ENCODE data around the gene PLXDC1. TPM values are rescaled to one million over a fixed set of nuclear protein-coding genes. Genes with fewer than 3 reads are reported as not detected.

PLXDC1 gene
- total and polyA plus RNA-seq, 10 donors, result 2.9 to 11.2 (median 4.5) TPM

GRCh38 chr17:39113871-39114270 lies 37.6 kb downstream of the PLXDC1 start:
- Histone ChIP-seq H3K36me3 (no peaks in the 10 kb centered on the region), H3K27ac (no peak overlapping the region), H3K27me3 (replicated peaks in 1 of 7) (peaks cover 0 to 8% (median 0%) of the 10 kb centered on the region in 7 donors), H3K4me1 (peaks cover 0 to 14% (median 5%) of the 10 kb centered on the region in 6 donors), H3K9me3 (no peaks in the 10 kb centered on the region), H3K4me3 (no peak overlapping the region)
- WGBS, 5 donors, result 78 to 93% (median 91%) methylated on average over 2 of the region's 2 CpGs
- no peak for DNase-seq
- TF ChIP-seq POLR2AphosphoS5 (IDR thresholded peaks at IDR 0.05) (no peak), POLR2A (IDR thresholded peaks at IDR 0.05) (no peak)
- TF ChIP-seq, protein P1, sequence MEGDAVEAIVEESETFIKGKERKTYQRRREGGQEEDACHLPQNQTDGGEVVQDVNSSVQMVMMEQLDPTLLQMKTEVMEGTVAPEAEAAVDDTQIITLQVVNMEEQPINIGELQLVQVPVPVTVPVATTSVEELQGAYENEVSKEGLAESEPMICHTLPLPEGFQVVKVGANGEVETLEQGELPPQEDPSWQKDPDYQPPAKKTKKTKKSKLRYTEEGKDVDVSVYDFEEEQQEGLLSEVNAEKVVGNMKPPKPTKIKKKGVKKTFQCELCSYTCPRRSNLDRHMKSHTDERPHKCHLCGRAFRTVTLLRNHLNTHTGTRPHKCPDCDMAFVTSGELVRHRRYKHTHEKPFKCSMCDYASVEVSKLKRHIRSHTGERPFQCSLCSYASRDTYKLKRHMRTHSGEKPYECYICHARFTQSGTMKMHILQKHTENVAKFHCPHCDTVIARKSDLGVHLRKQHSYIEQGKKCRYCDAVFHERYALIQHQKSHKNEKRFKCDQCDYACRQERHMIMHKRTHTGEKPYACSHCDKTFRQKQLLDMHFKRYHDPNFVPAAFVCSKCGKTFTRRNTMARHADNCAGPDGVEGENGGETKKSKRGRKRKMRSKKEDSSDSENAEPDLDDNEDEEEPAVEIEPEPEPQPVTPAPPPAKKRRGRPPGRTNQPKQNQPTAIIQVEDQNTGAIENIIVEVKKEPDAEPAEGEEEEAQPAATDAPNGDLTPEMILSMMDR (IDR thresholded peaks at IDR 0.05 in 8 of 11, conservative IDR thresholded peaks at IDR 0.05 in 3 of 11), result no peak
- intact Hi-C loops (cut with DNase I; ENCODE audit: low total_unique reads), result no loop called here

DNA sequence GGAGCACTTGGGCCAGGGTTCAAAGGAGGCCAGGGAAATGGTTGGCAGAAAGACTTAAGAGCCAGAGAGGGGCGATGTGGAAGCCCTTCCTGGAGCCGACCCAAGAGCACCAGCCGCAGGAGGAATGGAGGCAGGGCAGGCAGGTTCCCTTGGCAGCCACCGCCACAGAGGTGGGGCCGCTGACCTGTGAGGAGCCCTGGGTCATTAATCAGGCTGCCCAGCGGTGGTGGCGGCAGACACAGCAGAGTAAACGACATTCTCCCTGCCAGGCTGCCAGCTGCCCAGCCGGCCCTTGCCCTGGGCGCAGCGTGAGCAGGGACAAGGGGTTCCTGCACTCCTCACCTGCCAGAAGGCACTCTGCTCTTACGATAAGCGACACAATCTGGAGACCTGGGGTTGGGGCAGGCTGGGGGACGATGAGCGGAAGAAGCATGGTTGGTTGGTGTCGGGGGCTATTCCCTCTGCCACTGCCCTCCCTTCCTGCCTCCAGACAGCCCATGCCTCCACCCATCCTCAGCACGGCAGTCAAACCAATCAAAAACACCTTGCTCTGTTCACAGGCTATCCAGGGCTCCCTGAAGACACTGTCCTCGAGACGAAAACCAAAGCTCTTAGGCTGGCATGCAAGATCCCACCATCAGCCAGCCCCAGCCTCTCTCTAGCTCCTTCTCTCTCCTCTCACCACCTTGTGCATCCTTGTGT lies 40.9 kb downstream of the PLXDC1 start:
- DNase-seq, result no peak
- intact Hi-C loops (cut with DNase I; ENCODE audit: low total_unique reads), result no loop called here
- TF ChIP-seq POLR2AphosphoS5 (IDR thresholded peaks at IDR 0.05) (no peak), POLR2A (IDR thresholded peaks at IDR 0.05) (no peak)
- TF ChIP-seq, protein P1 (IDR thresholded peaks at IDR 0.05 in 8 of 11, conservative IDR thresholded peaks at IDR 0.05 in 3 of 11), result no peak

DNA sequence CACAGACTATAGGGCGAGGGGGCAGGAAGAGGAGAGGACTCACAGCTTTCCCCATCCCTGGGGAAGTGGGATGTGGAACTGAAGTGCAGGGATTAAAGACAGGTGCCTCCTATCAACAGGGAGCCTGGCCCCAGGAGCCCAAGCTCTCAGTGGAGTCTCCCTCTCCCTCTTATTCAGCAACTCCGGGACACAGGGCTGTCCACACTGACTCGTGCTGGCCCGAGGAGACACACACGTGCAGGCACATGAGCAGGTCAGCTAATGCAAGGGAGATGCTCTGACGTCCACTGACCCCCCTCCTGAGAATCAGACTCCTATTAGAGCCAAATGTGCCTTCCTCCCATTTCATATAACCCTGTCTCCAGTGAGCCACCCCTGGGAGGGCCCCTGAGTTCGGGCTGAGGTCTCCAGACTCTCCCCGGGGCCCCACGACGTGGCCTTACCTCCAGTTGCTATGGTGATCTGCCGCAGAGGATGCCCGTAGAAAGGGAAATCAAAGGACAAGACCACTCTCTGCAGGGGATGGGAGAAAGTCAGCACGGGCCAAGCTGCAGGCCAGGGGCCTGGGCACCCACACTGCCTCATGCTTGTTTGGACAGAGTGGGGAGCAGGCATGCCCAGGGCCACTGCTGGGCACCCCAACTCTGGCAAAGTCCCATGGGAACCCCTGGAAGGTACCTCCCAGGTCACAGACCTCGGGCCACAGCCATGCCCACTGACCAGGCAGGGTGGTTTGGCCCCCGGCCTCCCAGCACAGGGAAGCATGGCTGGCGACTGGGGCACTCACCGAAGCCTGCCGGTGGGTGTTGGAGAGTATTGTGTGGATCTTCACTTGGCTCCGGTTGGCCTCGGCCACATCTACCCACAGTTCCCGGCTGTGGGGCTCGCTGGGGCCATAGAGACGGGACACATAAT lies 42.7 kb downstream of the PLXDC1 start:
- WGBS, 5 donors, result 77 to 82% (median 80%) methylated on average over 19 to 23 of the region's 23 CpGs
- H3K27ac ChIP-seq, result no peak overlapping the region
- no peaks in the 10 kb centered on the region for H3K36me3 ChIP-seq
- H3K4me1 ChIP-seq, result no peaks in the 10 kb centered on the region
- H3K4me3 ChIP-seq, result no peak overlapping the region
- intact Hi-C loops (cut with DNase I; ENCODE audit: low total_unique reads), result no loop called here
- no peaks in the 10 kb centered on the region for H3K9me3 ChIP-seq
- DNase-seq, result no peak
- TF ChIP-seq, protein P1 (IDR thresholded peaks at IDR 0.05 in 8 of 11, conservative IDR thresholded peaks at IDR 0.05 in 3 of 11), result no peak
- TF ChIP-seq POLR2A (IDR thresholded peaks at IDR 0.05), result no peak
- no peak for TF ChIP-seq POLR2AphosphoS5 (IDR thresholded peaks at IDR 0.05)
- peaks cover 0 to 8% (median 0%) of the 10 kb centered on the region in 7 donors for H3K27me3 ChIP-seq (replicated peaks in 1 of 7)

More for the DNA sequence above, 40.9 kb downstream of the PLXDC1 start:
- peaks cover 0 to 8% (median 0%) of the 10 kb centered on the region in 7 donors for H3K27me3 ChIP-seq (replicated peaks in 1 of 7)
- H3K4me1 ChIP-seq, result no peaks in the 10 kb centered on the region
- no peaks in the 10 kb centered on the region for H3K9me3 ChIP-seq
- WGBS, 5 donors, result 63 to 76% (median 70%) methylated on average over 13 to 19 of the region's 19 CpGs
- H3K4me3 ChIP-seq, result no peak overlapping the region
- H3K36me3 ChIP-seq, result no peaks in the 10 kb centered on the region
- H3K27ac ChIP-seq, result no peak overlapping the region

- Histone ChIP-seq H3K9me3 (no peaks in the 10 kb centered on the region), H3K4me1 (no peaks in the 10 kb centered on the region), H3K27me3 (replicated peaks in 1 of 7) (peaks cover 0 to 8% (median 0%) of the 10 kb centered on the region in 7 donors), H3K27ac (no peak overlapping the region), H3K4me3 (no peak overlapping the region), H3K36me3 (no peaks in the 10 kb centered on the region)
- TF ChIP-seq POLR2AphosphoS5 (IDR thresholded peaks at IDR 0.05) (no peak), POLR2A (IDR thresholded peaks at IDR 0.05) (no peak)
- TF ChIP-seq, protein P1 (IDR thresholded peaks at IDR 0.05 in 8 of 11, conservative IDR thresholded peaks at IDR 0.05 in 3 of 11), result no peak
- no peak for DNase-seq
- intact Hi-C loops (cut with DNase I; ENCODE audit: low total_unique reads), result no loop called here
- 84 to 94% (median 87%) methylated on average over 7 to 8 of the region's 8 CpGs for WGBS, 5 donors
Measured at GRCh38 chr17:39107973-39108372, 43.5 kb downstream of the PLXDC1 start.
